ENCODE measurements around the gene ZNF423.

Gene ZNF423

DNA sequence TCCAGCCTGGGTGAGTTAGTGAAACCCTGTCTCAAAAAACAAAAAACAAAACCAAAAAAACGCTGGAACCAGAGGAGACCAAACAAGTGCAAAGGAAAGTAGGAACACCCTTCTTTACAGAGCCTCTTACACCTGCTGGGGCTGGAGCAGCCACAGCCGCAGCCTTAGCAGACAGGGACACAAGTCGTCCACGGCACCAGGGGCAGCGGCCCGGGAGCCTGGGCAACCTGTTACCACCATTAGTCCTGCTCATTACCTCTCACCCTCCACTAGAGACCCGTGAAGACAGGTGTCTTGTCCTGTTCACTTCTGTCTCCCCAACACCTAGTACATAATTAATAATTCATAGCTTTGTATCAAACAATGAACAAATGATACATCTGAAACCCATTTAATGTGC, 398.7 kb downstream of the ZNF423 start:
- Histone ChIP-seq H3K4me2 (ENCODE audit: low read length) (no peak overlapping the region), H3K4me1 (ENCODE audit: control insufficient read depth, low read length) (peaks cover 14% of the 10 kb centered on the region), H3K4me3 (ENCODE audit: low read length) (no peak overlapping the region), H3K9me2 (replicated peaks; ENCODE audit: control insufficient read depth, low read length) (no peaks in the 10 kb centered on the region), H3K27ac (ENCODE audit: low read depth, low read length) (no peak overlapping the region), H3K36me3 (ENCODE audit: control insufficient read depth, low read length) (no peaks in the 10 kb centered on the region), H3F3A (ENCODE audit: control insufficient read depth, insufficient read depth) (no peaks in the 10 kb centered on the region), H4K20me1 (ENCODE audit: control insufficient read depth, insufficient read depth, low read depth, low read length) (no peaks in the 10 kb centered on the region), H3K27me3 (ENCODE audit: control insufficient read depth, low read length) (0 out of 2 replicates have a peak, but pooled peaks cover 2% of the 10 kb centered on the region), H3K79me2 (ENCODE audit: control insufficient read depth, low read length) (no peaks in the 10 kb centered on the region), H3K9me3 (ENCODE audit: control insufficient read depth, insufficient read depth, low read length) (no peaks in the 10 kb centered on the region)
- TF ChIP-seq CTCF (IDR thresholded peaks at IDR 0.05; ENCODE audit: low read depth, low read length, poor library complexity, severe bottlenecking) (no peak), EZH2phosphoT487 (IDR thresholded peaks at IDR 0.05; ENCODE audit: borderline replicate concordance, low read length) (no peak)

DNA sequence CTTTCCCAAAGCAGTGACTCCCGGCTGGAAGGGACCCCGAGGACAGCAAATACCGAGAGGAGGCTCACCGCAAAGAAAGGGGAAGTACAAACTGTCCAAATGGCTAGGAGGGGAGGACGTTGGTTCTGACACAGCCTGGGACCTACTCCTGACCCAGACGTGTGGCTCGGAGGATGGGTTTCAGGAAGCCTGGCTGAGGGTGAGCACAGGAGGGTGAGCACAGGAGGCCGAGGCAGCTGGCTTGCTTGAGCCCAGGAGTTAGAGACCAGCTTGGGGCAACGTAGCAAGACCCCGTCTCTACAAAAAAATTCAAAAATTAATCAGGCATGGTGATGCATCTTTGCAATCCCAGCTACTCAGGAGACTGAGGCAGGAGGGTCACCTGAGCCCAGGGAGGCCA, 399.1 kb downstream of the ZNF423 start:
- no peak overlapping the region for H3K27ac ChIP-seq (ENCODE audit: low read depth, low read length)
- no peaks in the 10 kb centered on the region for H3K79me2 ChIP-seq (ENCODE audit: control insufficient read depth, low read length)
- no peaks in the 10 kb centered on the region for H4K20me1 ChIP-seq (ENCODE audit: control insufficient read depth, insufficient read depth, low read depth, low read length)
- no peaks in the 10 kb centered on the region for H3K9me2 ChIP-seq (replicated peaks; ENCODE audit: control insufficient read depth, low read length)
- no peak for TF ChIP-seq EZH2phosphoT487 (IDR thresholded peaks at IDR 0.05; ENCODE audit: borderline replicate concordance, low read length)
- TF ChIP-seq CTCF (IDR thresholded peaks at IDR 0.05; ENCODE audit: low read depth, low read length, poor library complexity, severe bottlenecking): no peak
- H3K36me3 ChIP-seq (ENCODE audit: control insufficient read depth, low read length): no peaks in the 10 kb centered on the region
- H3K4me1 ChIP-seq (ENCODE audit: control insufficient read depth, low read length): peaks cover 13% of the 10 kb centered on the region; the same call in 1 of the 2 replicates
- H3F3A ChIP-seq (ENCODE audit: control insufficient read depth, insufficient read depth): no peaks in the 10 kb centered on the region
- no peak overlapping the region for H3K4me3 ChIP-seq (ENCODE audit: low read length)
- no peaks in the 10 kb centered on the region for H3K9me3 ChIP-seq (ENCODE audit: control insufficient read depth, insufficient read depth, low read length)
- peaks cover 4% of the 10 kb centered on the region for H3K27me3 ChIP-seq (ENCODE audit: control insufficient read depth, low read length)
- no peak overlapping the region for H3K4me2 ChIP-seq (ENCODE audit: low read length)

- H3K79me2 ChIP-seq (ENCODE audit: control insufficient read depth, low read length): no peaks in the 10 kb centered on the region
- H3K27ac ChIP-seq (ENCODE audit: low read depth, low read length): no peak overlapping the region
- no peak overlapping the region for H3K4me3 ChIP-seq (ENCODE audit: low read length)
- no peaks in the 10 kb centered on the region for H4K20me1 ChIP-seq (ENCODE audit: control insufficient read depth, insufficient read depth, low read depth, low read length)
- H3K9me2 ChIP-seq (replicated peaks; ENCODE audit: control insufficient read depth, low read length): no peaks in the 10 kb centered on the region
- H3F3A ChIP-seq (ENCODE audit: control insufficient read depth, insufficient read depth): no peaks in the 10 kb centered on the region
- TF ChIP-seq CTCF (IDR thresholded peaks at IDR 0.05; ENCODE audit: low read depth, low read length, poor library complexity, severe bottlenecking) (no peak), EZH2phosphoT487 (IDR thresholded peaks at IDR 0.05; ENCODE audit: borderline replicate concordance, low read length) (no peak)
- H3K4me1 ChIP-seq (ENCODE audit: control insufficient read depth, low read length): peaks cover 10% of the 10 kb centered on the region; the same call in 1 of the 2 replicates
- H3K36me3 ChIP-seq (ENCODE audit: control insufficient read depth, low read length): no peaks in the 10 kb centered on the region
- H3K27me3 ChIP-seq (ENCODE audit: control insufficient read depth, low read length): peaks cover 9% of the 10 kb centered on the region
- H3K9me3 ChIP-seq (ENCODE audit: control insufficient read depth, insufficient read depth, low read length): no peaks in the 10 kb centered on the region
- H3K4me2 ChIP-seq (ENCODE audit: low read length): no peak overlapping the region
Observed at GRCh38 chr16:49455991-49456745, 399.7 kb downstream of the ZNF423 start.

All from DOHH2 (cell line).